Esophagus (tissue), 2 donors: ENCODE measurements around the gene RASA3. TPM values are rescaled to one million over a fixed set of nuclear protein-coding genes. Genes with fewer than 3 reads are reported as not detected.
"Not testable (repeated sequence)": the region's sequence is repeated elsewhere in the genome, so short reads cannot be mapped to it uniquely, and the experiment has no call there.

Experiments used
- H3K27ac ChIP-seq, 2 donors: one replicate each; pipeline ENCODE4 v1.5.1; 2013; ENCODE audit warnings: low read depth in 2 of 2, mild to moderate bottlenecking in 2 of 2, inconsistent platforms in 1 of 2, low read length in 1 of 2, moderate library complexity in 1 of 2
- H3K27me3 ChIP-seq, 2 donors: one replicate each; pipeline ENCODE4 v1.6.1; 2013; ENCODE audit warnings: low read length in 2 of 2, control low read depth in 1 of 2, mild to moderate bottlenecking in 1 of 2; ENCODE audit not compliant: insufficient read depth in 2 of 2, control insufficient read depth in 1 of 2
- H3K36me3 ChIP-seq, 2 donors: one replicate each; pipeline ENCODE4 v1.6.1; 2013; ENCODE audit warnings: low read length in 1 of 2; ENCODE audit not compliant: control insufficient read depth in 2 of 2, insufficient read depth in 2 of 2
- H3K4me1 ChIP-seq, 2 donors: one replicate each; pipeline ENCODE4 v1.6.1; 2013; ENCODE audit warnings: low read length in 1 of 2; ENCODE audit not compliant: control insufficient read depth in 2 of 2, insufficient read depth in 2 of 2
- H3K4me3 ChIP-seq, 2 donors: one replicate each; pipeline ENCODE4 v1.5.1; 2013; ENCODE audit warnings: low read length in 2 of 2, mild to moderate bottlenecking in 2 of 2, low read depth in 1 of 2, moderate library complexity in 1 of 2
- H3K9me3 ChIP-seq, 2 donors: one replicate each; pipeline ENCODE4 v1.6.1; 2013; ENCODE audit warnings: mild to moderate bottlenecking in 2 of 2, low read depth in 1 of 2, low read length in 1 of 2, moderate library complexity in 1 of 2; ENCODE audit not compliant: control insufficient read depth in 2 of 2, insufficient read depth in 1 of 2
- WGBS, 2 donors: extraction: QIAGEN DNeasy Blood & Tissue Kit; methylation state at CpG; one replicate each; pipeline ENCODE4 v1.1.7; 2013; 5-methylcytosine and 5-hydroxymethylcytosine counted together
- polyA plus RNA-seq, 2 donors: library from polyadenylated mRNA; stranded (reverse); fragments of 200-250 nt; gene quantifications; one replicate each; pipeline ENCODE4 v1.2.3, GENCODE V29; 2013
- donor health status: healthy with polysubstance abuse.
- donor health status: Bipolar disorder and iron deficiency.

RASA3 gene
- polyA plus RNA-seq, 2 donors: 1.5 to 1.8 TPM

DNA sequence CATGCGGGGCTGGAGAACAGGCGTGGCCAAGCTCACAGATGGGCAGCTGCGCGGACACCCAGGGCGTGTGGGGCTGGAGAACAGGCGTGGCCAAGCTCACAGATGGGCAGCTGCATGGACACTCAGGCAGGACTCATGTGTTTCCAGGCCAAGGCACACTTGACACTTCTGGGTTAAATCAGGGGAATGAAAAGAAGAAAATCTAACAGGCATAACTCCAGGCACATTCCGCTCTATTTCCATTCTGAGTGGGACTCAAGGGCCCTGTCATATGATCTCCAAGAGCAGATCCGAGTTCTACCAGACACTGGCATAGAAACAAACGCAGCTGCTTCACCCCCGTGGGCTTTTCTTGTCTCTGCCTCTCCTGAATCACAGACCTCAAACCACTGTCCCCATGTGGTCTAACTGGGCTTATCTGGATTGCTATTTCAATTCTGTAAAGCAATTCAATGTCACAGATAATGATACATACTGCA lies 141.2 kb downstream of the RASA3 start:
- Histone ChIP-seq H3K27me3 (no peaks in the 10 kb centered on the region), H3K27ac (no peak overlapping the region), H3K4me3 (no peak overlapping the region), H3K36me3 (peaks cover 0 to 11% of the 10 kb centered on the region in 2 donors), H3K9me3 (no peaks in the 10 kb centered on the region), H3K4me1 (no peaks in the 10 kb centered on the region)
- WGBS, 2 donors: 81 to 90% methylated on average over 8 to 10 of the region's 10 CpGs

- no peaks in the 10 kb centered on the region for H3K9me3 ChIP-seq
- H3K4me1 ChIP-seq: no peaks in the 10 kb centered on the region
- 96 to 98% methylated on average over 9 of the region's 9 CpGs for WGBS, 2 donors
- H3K27ac ChIP-seq: no peak overlapping the region
- H3K27me3 ChIP-seq: no peaks in the 10 kb centered on the region
- peaks cover 0 to 11% of the 10 kb centered on the region in 2 donors for H3K36me3 ChIP-seq
- no peak overlapping the region for H3K4me3 ChIP-seq
These were observed 142.0 kb downstream of the RASA3 start for GRCh38 chr13:113990321-113990837.

GRCh38 chr13:113989585-113990300 lies 142.7 kb downstream of the RASA3 start:
- peaks cover 0 to 11% of the 10 kb centered on the region in 2 donors for H3K36me3 ChIP-seq
- 92 to 93% methylated on average over 8 of the region's 8 CpGs for WGBS, 2 donors
- H3K27me3 ChIP-seq: no peaks in the 10 kb centered on the region
- no peak overlapping the region for H3K27ac ChIP-seq
- H3K9me3 ChIP-seq: no peaks in the 10 kb centered on the region
- no peaks in the 10 kb centered on the region for H3K4me1 ChIP-seq
- no peak overlapping the region for H3K4me3 ChIP-seq

- not testable (repeated sequence) for H3K4me1 ChIP-seq, H3K27me3 ChIP-seq
- WGBS, 2 donors: 96 to 97% methylated on average over 6 of the region's 6 CpGs
These were observed 143.6 kb downstream of the RASA3 start for GRCh38 chr13:113988859-113989258.

GRCh38 chr13:113982296-113982661 lies 150.1 kb downstream of the RASA3 start:
- Histone ChIP-seq H3K4me3 (no peak overlapping the region), H3K4me1 (peaks cover 0 to 6% of the 10 kb centered on the region in 2 donors), H3K27me3 (no peaks in the 10 kb centered on the region), H3K27ac (no peak overlapping the region), H3K9me3 (peaks cover 0 to 10% of the 10 kb centered on the region in 2 donors), H3K36me3 (peaks cover 0 to 10% of the 10 kb centered on the region in 2 donors)
- WGBS, 2 donors: 94 to 95% methylated on average over 15 of the region's 15 CpGs

More at GRCh38 chr13:113988859-113989258, 143.6 kb downstream of the RASA3 start:
- peaks cover 0 to 11% of the 10 kb centered on the region in 2 donors for H3K36me3 ChIP-seq
- H3K27ac ChIP-seq, H3K9me3 ChIP-seq, H3K4me3 ChIP-seq: not testable (repeated sequence)

DNA sequence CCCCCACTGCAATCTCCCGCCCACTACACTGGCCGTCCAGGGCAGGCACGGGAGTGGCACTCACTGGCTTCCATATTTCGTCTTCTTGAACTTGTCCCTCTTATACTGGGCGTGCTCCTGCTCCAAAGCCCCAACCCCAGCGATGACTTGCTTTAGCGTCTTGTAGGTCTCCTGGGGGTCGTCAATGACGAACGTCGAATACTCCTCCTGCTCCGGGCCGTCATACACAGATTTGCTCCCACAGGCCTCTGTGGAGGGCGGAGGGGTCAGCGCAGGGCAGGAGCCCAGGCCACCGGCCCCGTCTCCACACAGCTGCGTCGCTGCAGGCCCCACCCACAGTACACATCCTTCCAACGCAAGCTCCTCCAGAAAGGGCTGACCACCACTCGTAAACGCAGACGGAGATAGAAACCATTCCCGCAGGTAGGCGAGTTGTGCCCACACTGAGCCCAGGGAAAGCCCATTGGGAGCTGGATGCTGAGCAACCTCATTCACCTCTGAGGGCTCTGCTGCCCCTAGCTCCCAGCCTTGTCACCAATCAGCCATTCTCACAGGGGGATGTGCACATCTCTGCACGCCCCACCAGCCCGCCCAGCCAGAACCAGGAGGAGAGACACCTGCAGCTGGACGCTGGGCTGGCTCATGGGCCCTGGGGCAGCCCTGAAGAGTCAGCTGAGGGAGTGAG lies 150.7 kb downstream of the RASA3 start:
- Histone ChIP-seq H3K27ac (no peak overlapping the region), H3K4me3 (no peak overlapping the region), H3K36me3 (peaks cover 0 to 12% of the 10 kb centered on the region in 2 donors), H3K27me3 (no peaks in the 10 kb centered on the region), H3K9me3 (peaks cover 0 to 10% of the 10 kb centered on the region in 2 donors), H3K4me1 (peaks cover 1 to 6% of the 10 kb centered on the region in 2 donors)
- 84 to 88% methylated on average over 28 of the region's 28 CpGs for WGBS, 2 donors

- H3K36me3 ChIP-seq: peaks cover 0 to 12% of the 10 kb centered on the region in 2 donors
These were observed 151.2 kb downstream of the RASA3 start for GRCh38 chr13:113981194-113981605.

DNA sequence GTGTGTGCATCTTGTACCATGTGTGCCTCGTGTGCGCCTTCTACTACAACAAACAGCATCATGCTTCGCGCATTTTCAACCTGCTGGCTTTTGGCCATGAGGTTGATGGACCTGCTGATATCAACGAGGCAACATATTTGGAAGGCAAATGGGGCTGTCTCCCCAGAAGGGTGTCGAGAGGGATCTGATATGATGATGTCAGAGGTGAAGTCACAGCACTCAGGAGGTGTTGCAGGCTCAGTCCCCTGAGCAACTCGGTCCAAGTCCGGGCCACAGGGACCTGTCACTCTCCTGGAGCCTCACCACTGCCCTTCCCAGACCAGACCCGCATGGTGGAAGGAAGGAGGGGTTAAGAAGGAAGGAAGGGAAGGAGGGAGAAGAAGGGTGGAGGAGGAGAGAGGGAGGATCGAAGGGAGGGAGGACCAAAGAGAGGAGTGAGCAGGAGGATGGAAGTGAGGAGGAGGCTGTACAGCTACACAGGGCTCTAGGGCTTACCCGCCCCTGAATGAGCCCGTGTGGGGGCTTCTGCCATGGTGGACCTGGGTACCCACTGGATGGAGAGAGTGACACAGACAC lies 151.8 kb downstream of the RASA3 start:
- Histone ChIP-seq H3K4me1 (peaks cover 2 to 6% of the 10 kb centered on the region in 2 donors), H3K27ac (no peak overlapping the region), H3K9me3 (peaks cover 0 to 10% of the 10 kb centered on the region in 2 donors), H3K4me3 (no peak overlapping the region), H3K36me3 (peaks cover 0 to 12% of the 10 kb centered on the region in 2 donors), H3K27me3 (no peaks in the 10 kb centered on the region)
- WGBS, 2 donors: 85 to 86% methylated on average over 12 of the region's 12 CpGs

More at GRCh38 chr13:113981194-113981605, 151.2 kb downstream of the RASA3 start:
- no peak overlapping the region for H3K4me3 ChIP-seq
- 54 to 55% methylated on average over 16 of the region's 16 CpGs for WGBS, 2 donors
- peaks cover 2 to 6% of the 10 kb centered on the region in 2 donors for H3K4me1 ChIP-seq
- peaks cover 0 to 10% of the 10 kb centered on the region in 2 donors for H3K9me3 ChIP-seq
- no peaks in the 10 kb centered on the region for H3K27me3 ChIP-seq
- no peak overlapping the region for H3K27ac ChIP-seq

DNA sequence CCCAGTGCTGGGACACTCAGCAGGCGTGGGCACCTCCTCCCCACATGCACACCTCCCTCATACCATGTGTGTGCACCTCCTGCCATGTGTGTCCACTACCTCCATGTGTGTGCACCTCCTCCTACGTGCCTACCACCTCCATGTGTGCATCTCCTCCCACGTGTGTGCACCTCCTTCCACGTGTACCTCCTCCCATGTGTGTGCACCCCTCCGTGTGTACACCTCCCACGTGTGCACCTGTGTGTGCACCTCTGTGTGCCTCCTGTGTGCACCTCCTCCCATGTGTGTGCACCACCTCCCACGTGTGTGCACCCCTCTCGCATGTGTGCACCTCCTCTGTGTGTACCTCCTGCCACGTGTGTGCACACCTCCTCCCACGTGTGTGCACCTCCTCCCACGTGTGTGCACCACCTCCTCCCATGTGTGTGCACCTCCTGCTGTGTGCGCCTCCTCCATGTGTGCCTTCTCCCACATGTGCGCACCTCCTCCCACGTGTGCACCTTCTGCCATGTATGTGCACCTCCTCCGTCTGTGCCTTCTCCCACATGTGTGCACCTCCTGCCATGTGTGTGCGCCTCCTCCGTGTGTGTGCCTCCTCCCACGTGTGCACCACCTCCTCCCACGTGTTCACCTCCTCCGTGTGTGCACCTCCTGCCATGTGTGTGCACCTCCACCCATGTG lies 152.5 kb downstream of the RASA3 start:
- Histone ChIP-seq H3K27ac (no peak overlapping the region), H3K4me3 (no peak overlapping the region), H3K36me3 (peaks cover 0 to 12% of the 10 kb centered on the region in 2 donors), H3K4me1 (peaks cover 2 to 6% of the 10 kb centered on the region in 2 donors), H3K9me3 (peaks cover 0 to 10% of the 10 kb centered on the region in 2 donors), H3K27me3 (no peaks in the 10 kb centered on the region)
- WGBS, 2 donors: 92 to 94% methylated on average over 20 of the region's 20 CpGs
